ENCODE data around the gene DNAJC5.

GRCh38 chr20:63889241-63890200 lies 5.4 kb upstream of the DNAJC5 start:
- no peak for TF ChIP-seq CTCF (IDR thresholded peaks at IDR 0.05)
- no peak for TF ChIP-seq POLR2A (IDR thresholded peaks at IDR 0.05)
